WTC11 (cell line): ENCODE measurements around the gene ADAMTSL4. TPM values are rescaled to one million over a fixed set of nuclear protein-coding genes. Genes with fewer than 3 reads are reported as not detected.

ENCODE experiments used
- ATAC-seq: fragments of 200-7000 bp; cut with Tn5 transposase; 2 replicates; pipeline ENCODE4 v1.10.0; 2021; ENCODE audit warnings: mild to moderate bottlenecking, moderate library complexity
- CTCF ChIA-PET: fragments of 300-600 bp; sonication (Branson Sonifier 250); formaldehyde crosslinking; loops from one replicate; lab custom pipeline; 2021; ENCODE audit warnings: antibody characterized with exemption; lab: Charles Lee
- POLR2A ChIA-PET: fragments of 350-600 bp; sonication (Branson Sonifier 250); formaldehyde crosslinking; loops from one replicate; lab custom pipeline; 2021; ENCODE audit warnings: antibody characterized with exemption; lab: Charles Lee
- DNase-seq: peaks from one replicate; pipeline ENCODE4 v3.0.0; 2021; ENCODE audit warnings: low spot score
- H3K27ac Mint-ChIP-seq: 2 replicates; pipeline ENCODE4 v1.8.0; 2021; ENCODE audit warnings: mixed read lengths
- H3K27me3 Mint-ChIP-seq: 2 replicates; pipeline ENCODE4 v1.8.0; 2021; ENCODE audit warnings: low read depth, mild to moderate bottlenecking, moderate library complexity, mixed read lengths
- H3K36me3 Mint-ChIP-seq: 2 replicates; pipeline ENCODE4 v1.8.0; 2021; ENCODE audit warnings: mixed read lengths
- H3K4me1 Mint-ChIP-seq: 2 replicates; pipeline ENCODE4 v1.8.0; 2022; ENCODE audit warnings: mixed read lengths
- H3K4me3 Mint-ChIP-seq: 2 replicates; pipeline ENCODE4 v1.8.0; 2021; ENCODE audit warnings: mild to moderate bottlenecking, moderate library complexity, mixed read lengths
- H3K9me3 Mint-ChIP-seq: 2 replicates; pipeline ENCODE4 v1.8.0; 2021; ENCODE audit warnings: mixed read lengths
- CREB1 ChIP-seq: sonication (generic); formaldehyde crosslinking; IDR thresholded peaks from 2 replicates; pipeline ENCODE4 v1.8.0; 2023; ENCODE audit warnings: mild to moderate bottlenecking, missing genetic modification reagents
- ESRRA ChIP-seq: sonication (generic); formaldehyde crosslinking; IDR thresholded peaks from 2 replicates; pipeline ENCODE4 v1.8.1; 2022; ENCODE audit warnings: mild to moderate bottlenecking, missing genetic modification reagents, borderline replicate concordance
- ETV6 ChIP-seq: sonication (generic); formaldehyde crosslinking; IDR thresholded peaks from 2 replicates; pipeline ENCODE4 v1.8.1; 2022; ENCODE audit warnings: mild to moderate bottlenecking, missing genetic modification reagents
- FOXK1 ChIP-seq: sonication (generic); formaldehyde crosslinking; IDR thresholded peaks from 2 replicates; pipeline ENCODE4 v1.8.0; 2022; ENCODE audit warnings: mild to moderate bottlenecking, moderate library complexity, missing genetic modification reagents
- FOXP1 ChIP-seq: sonication (generic); formaldehyde crosslinking; IDR thresholded peaks from 2 replicates; pipeline ENCODE4 v1.8.0; 2022; ENCODE audit warnings: missing genetic modification reagents, mild to moderate bottlenecking, moderate library complexity, borderline replicate concordance
- GRHL2 ChIP-seq: fragments of 250-450 bp; sonication (Bioruptor Pico); IDR thresholded peaks from 2 replicates; pipeline ENCODE4 v1.8.0; 2022; ENCODE audit warnings: mild to moderate bottlenecking, moderate library complexity; ENCODE audit not compliant: insufficient replicate concordance, severe bottlenecking
- JUN ChIP-seq: sonication (generic); formaldehyde crosslinking; IDR thresholded peaks from 2 replicates; pipeline ENCODE4 v1.8.0; 2023; ENCODE audit warnings: mild to moderate bottlenecking, missing genetic modification reagents
- KAT7 ChIP-seq: sonication (generic); formaldehyde crosslinking; IDR thresholded peaks from 2 replicates; pipeline ENCODE4 v1.8.1; 2023; ENCODE audit warnings: missing genetic modification reagents, mild to moderate bottlenecking, borderline replicate concordance
- MXD4 ChIP-seq: fragments of 250-450 bp; sonication (Bioruptor Pico); IDR thresholded peaks from 2 replicates; pipeline ENCODE4 v1.8.0; 2021; ENCODE audit warnings: mild to moderate bottlenecking, moderate library complexity, borderline replicate concordance
- OVOL2 ChIP-seq: fragments of 250-450 bp; sonication (Bioruptor Pico); IDR thresholded peaks from 2 replicates; pipeline ENCODE4 v1.9.0; 2021; ENCODE audit warnings: mild to moderate bottlenecking, borderline replicate concordance
- SMAD4 ChIP-seq: sonication (generic); formaldehyde crosslinking; IDR thresholded peaks from 2 replicates; pipeline ENCODE4 v1.8.0; 2022; ENCODE audit warnings: mild to moderate bottlenecking, missing genetic modification reagents
- TEAD1 ChIP-seq: sonication (generic); formaldehyde crosslinking; IDR thresholded peaks from 2 replicates; pipeline ENCODE4 v1.8.0; 2022; ENCODE audit warnings: mild to moderate bottlenecking, missing genetic modification reagents
- ZNF121 ChIP-seq: sonication (generic); formaldehyde crosslinking; IDR thresholded peaks from 2 replicates; pipeline ENCODE4 v1.8.0; 2023; ENCODE audit warnings: missing genetic modification reagents
- ZNF219 ChIP-seq: sonication (generic); formaldehyde crosslinking; IDR thresholded peaks from 2 replicates; pipeline ENCODE4 v1.8.0; 2023; ENCODE audit warnings: missing genetic modification reagents, mild to moderate bottlenecking, borderline replicate concordance
- ZNF232 ChIP-seq: sonication (generic); formaldehyde crosslinking; IDR thresholded peaks from 2 replicates; pipeline ENCODE4 v1.8.0; 2022; ENCODE audit warnings: mild to moderate bottlenecking, missing genetic modification reagents
- ZNF317 ChIP-seq: sonication (generic); formaldehyde crosslinking; IDR thresholded peaks from 2 replicates; pipeline ENCODE4 v1.8.1; 2023; ENCODE audit warnings: low read depth, mild to moderate bottlenecking, moderate library complexity, missing genetic modification reagents, borderline replicate concordance
- ZNF416 ChIP-seq: fragments of 250-450 bp; sonication (Bioruptor Pico); IDR thresholded peaks from 2 replicates; pipeline ENCODE4 v1.9.0; 2021; ENCODE audit warnings: mild to moderate bottlenecking, inconsistent platforms
- ZNF671 ChIP-seq: fragments of 250-450 bp; sonication (Bioruptor Pico); IDR thresholded peaks from 2 replicates; pipeline ENCODE4 v1.8.0; 2021; ENCODE audit warnings: mild to moderate bottlenecking
- total RNA-seq: library from RNA; stranded (reverse); gene quantifications from 3 replicates; pipeline ENCODE4 v1.2.3, GENCODE V29; 2021
- TF ChIP-seq, protein P1 (sequence below): sonication (generic); formaldehyde crosslinking; conservative IDR thresholded peaks from 2 replicates; pipeline ENCODE4 v1.8.1; 2022; ENCODE audit warnings: mild to moderate bottlenecking, missing genetic modification reagents
- TF ChIP-seq, protein P2 (sequence below): sonication (generic); formaldehyde crosslinking; IDR thresholded peaks from 2 replicates; pipeline ENCODE4 v1.8.1; 2023; ENCODE audit warnings: mild to moderate bottlenecking, missing genetic modification reagents, moderate library complexity
- TF ChIP-seq, protein P3 (sequence below): sonication (generic); formaldehyde crosslinking; IDR thresholded peaks from 2 replicates; pipeline ENCODE4 v1.8.0; 2022; ENCODE audit warnings: mild to moderate bottlenecking, missing genetic modification reagents
- TF ChIP-seq, protein P4 (sequence below): sonication (generic); formaldehyde crosslinking; IDR thresholded peaks from 2 replicates; pipeline ENCODE4 v1.8.1; 2022; ENCODE audit warnings: missing genetic modification reagents, borderline replicate concordance
- TF ChIP-seq, protein P5 (sequence below): sonication (generic); formaldehyde crosslinking; IDR thresholded peaks from 2 replicates; pipeline ENCODE4 v1.8.0; 2022; ENCODE audit warnings: mild to moderate bottlenecking, missing genetic modification reagents
- TF ChIP-seq, protein P6 (sequence below): sonication (generic); formaldehyde crosslinking; conservative IDR thresholded peaks from 2 replicates; pipeline ENCODE4 v1.8.1; 2023; ENCODE audit warnings: mild to moderate bottlenecking, low read depth, missing genetic modification reagents, moderate library complexity
- TF ChIP-seq, protein P7 (sequence below): sonication (generic); formaldehyde crosslinking; IDR thresholded peaks from 2 replicates; pipeline ENCODE4 v1.8.1; 2022; ENCODE audit warnings: low read depth, mild to moderate bottlenecking, moderate library complexity, missing genetic modification reagents, borderline replicate concordance

The ADAMTSL4 gene
- total RNA-seq, 1 experiment from 2014 or later: 6.6 TPM

DNA sequence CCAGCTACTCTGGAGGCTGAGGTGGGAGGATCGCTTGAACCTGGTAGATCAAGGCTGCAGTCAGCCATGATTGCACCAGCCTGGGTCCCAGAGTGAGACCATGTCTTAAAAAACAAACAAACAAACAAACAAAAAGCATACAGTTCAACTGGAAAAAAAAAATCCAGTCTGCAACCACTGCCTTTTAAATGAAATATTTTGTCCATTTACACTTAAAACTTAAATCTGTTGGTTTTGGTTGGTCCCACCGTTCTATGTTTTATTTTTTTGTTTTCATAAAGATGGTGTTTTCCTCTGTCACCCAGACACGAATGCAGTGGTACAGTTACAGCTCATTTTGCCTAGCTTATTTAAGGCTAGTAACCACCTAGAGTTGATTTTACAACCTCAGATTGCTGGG, 23.9 kb upstream of the ADAMTSL4 start:
- ChIA-PET POLR2A (no interaction called here), CTCF (no interaction called here)
- ATAC-seq: no peak
- Mint-ChIP-seq H3K4me3 (no peak overlapping the region), H3K27ac (no peak overlapping the region), H3K4me1 (no peaks in the 10 kb centered on the region), H3K36me3 (no peaks in the 10 kb centered on the region), H3K9me3 (no peaks in the 10 kb centered on the region), H3K27me3 (no peaks in the 10 kb centered on the region; the same call in 1 of the 2 replicates)
- no peak for DNase-seq
- no peak for TF ChIP-seq ZNF317 (CRISPR knock-in tag)
- TF ChIP-seq, protein P1, sequence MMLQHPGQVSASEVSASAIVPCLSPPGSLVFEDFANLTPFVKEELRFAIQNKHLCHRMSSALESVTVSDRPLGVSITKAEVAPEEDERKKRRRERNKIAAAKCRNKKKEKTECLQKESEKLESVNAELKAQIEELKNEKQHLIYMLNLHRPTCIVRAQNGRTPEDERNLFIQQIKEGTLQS (CRISPR knock-in tag): no peak
- no peak for TF ChIP-seq TEAD1 (CRISPR knock-in tag)
- no peak for TF ChIP-seq MXD4 (CRISPR knock-in tag)
- TF ChIP-seq ESRRA: no peak
- no peak for TF ChIP-seq ZNF121
- TF ChIP-seq, protein P2, sequence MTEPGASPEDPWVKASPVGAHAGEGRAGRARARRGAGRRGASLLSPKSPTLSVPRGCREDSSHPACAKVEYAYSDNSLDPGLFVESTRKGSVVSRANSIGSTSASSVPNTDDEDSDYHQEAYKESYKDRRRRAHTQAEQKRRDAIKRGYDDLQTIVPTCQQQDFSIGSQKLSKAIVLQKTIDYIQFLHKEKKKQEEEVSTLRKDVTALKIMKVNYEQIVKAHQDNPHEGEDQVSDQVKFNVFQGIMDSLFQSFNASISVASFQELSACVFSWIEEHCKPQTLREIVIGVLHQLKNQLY (CRISPR knock-in tag): no peak
- no peak for TF ChIP-seq ETV6 (CRISPR knock-in tag)
- TF ChIP-seq, protein P3, sequence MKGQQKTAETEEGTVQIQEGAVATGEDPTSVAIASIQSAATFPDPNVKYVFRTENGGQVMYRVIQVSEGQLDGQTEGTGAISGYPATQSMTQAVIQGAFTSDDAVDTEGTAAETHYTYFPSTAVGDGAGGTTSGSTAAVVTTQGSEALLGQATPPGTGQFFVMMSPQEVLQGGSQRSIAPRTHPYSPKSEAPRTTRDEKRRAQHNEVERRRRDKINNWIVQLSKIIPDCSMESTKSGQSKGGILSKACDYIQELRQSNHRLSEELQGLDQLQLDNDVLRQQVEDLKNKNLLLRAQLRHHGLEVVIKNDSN: no peak
- TF ChIP-seq ZNF416: no peak

DNA sequence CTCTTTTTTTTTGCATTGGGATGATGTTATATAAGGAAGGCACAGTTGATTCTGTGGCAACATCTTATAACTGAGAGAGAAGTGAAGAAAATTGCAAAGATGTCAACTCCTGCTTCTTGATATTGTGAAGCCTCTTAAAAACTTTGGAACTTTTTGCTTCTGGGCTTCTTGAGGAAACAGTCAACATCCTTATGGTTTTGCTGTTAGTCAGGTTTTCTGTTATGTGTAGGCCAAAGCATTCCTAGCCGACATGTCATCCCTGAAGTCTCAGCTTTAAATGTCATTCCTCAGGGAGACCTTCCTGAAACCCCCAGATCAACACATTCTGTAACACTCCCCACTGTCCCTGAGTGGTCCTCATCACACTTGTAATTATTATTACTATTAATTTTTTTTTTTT, 21.0 kb upstream of the ADAMTSL4 start:
- no peak overlapping the region for H3K4me3 Mint-ChIP-seq
- H3K27me3 Mint-ChIP-seq: no peaks in the 10 kb centered on the region
- ChIA-PET POLR2A (interaction anchor here (0.6 kb wide), 1 partner anchor 294 kb away, joined by 4 read pairs; no protein-coding TSS in a partner anchor), CTCF (interaction anchor here (2.5 to 2.7 kb wide), 2 partner anchors 10 to 12 kb away, joined by 8 to 9 read pairs; partner anchors contain the start of gene FALEC)
- H3K9me3 Mint-ChIP-seq: no peaks in the 10 kb centered on the region
- no peaks in the 10 kb centered on the region for H3K36me3 Mint-ChIP-seq
- no peak for DNase-seq
- no peak for TF ChIP-seq ZNF219 (CRISPR knock-in tag)
- no peak for TF ChIP-seq FOXK1
- no peak for TF ChIP-seq KAT7
- no peak for TF ChIP-seq SMAD4 (CRISPR knock-in tag)
- TF ChIP-seq, protein P4, sequence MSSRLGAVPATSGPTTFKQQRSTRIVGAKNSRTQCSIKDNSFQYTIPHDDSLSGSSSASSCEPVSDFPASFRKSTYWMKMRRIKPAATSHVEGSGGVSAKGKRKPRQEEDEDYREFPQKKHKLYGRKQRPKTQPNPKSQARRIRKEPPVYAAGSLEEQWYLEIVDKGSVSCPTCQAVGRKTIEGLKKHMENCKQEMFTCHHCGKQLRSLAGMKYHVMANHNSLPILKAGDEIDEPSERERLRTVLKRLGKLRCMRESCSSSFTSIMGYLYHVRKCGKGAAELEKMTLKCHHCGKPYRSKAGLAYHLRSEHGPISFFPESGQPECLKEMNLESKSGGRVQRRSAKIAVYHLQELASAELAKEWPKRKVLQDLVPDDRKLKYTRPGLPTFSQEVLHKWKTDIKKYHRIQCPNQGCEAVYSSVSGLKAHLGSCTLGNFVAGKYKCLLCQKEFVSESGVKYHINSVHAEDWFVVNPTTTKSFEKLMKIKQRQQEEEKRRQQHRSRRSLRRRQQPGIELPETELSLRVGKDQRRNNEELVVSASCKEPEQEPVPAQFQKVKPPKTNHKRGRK (CRISPR knock-in tag): no peak
- TF ChIP-seq OVOL2 (CRISPR knock-in tag): no peak
- no peak for TF ChIP-seq ZNF232 (CRISPR knock-in tag)
- no peak for TF ChIP-seq ZNF121
- TF ChIP-seq FOXP1 (CRISPR knock-in tag): no peak
- TF ChIP-seq CREB1 (CRISPR knock-in tag): no peak
- no peak for ATAC-seq
- H3K27ac Mint-ChIP-seq: no peak overlapping the region
- H3K4me1 Mint-ChIP-seq: peaks cover 2% of the 10 kb centered on the region; the same call in 1 of the 2 replicates

DNA sequence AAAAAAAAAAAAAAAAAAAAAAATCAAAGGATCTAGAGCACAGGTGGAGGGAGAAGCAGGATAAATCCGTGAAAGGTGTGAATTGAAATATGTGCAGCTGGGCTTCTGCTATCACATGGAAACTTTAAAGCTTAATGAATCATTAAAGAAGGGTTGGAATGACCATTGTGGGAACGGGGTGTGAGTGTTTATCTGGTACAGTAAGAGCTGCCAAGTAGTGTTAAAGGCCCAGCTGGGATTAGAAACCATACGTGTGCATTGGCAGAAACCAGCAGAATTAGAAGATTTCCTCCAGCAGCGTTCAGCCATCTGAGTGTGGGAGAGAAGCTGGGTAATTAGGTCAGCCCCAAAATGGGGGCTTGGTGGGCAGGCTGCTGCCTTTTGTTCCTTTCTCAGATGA, 20.2 kb upstream of the ADAMTSL4 start:
- Mint-ChIP-seq H3K9me3 (no peaks in the 10 kb centered on the region), H3K4me1 (peaks cover 2% of the 10 kb centered on the region; the same call in 1 of the 2 replicates), H3K27me3 (no peaks in the 10 kb centered on the region), H3K36me3 (no peaks in the 10 kb centered on the region), H3K4me3 (no peak overlapping the region), H3K27ac (no peak overlapping the region)
- ChIA-PET CTCF (interaction anchor here (2.5 to 2.7 kb wide), 2 partner anchors 9 to 13 kb away, joined by 8 to 9 read pairs; partner anchors contain the start of gene FALEC), POLR2A (no interaction called here)
- DNase-seq (no peak), ATAC-seq (no peak)
- TF ChIP-seq, protein P5, sequence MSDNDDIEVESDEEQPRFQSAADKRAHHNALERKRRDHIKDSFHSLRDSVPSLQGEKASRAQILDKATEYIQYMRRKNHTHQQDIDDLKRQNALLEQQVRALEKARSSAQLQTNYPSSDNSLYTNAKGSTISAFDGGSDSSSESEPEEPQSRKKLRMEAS (CRISPR knock-in tag): no peak
- no peak for TF ChIP-seq GRHL2
- TF ChIP-seq, protein P6, sequence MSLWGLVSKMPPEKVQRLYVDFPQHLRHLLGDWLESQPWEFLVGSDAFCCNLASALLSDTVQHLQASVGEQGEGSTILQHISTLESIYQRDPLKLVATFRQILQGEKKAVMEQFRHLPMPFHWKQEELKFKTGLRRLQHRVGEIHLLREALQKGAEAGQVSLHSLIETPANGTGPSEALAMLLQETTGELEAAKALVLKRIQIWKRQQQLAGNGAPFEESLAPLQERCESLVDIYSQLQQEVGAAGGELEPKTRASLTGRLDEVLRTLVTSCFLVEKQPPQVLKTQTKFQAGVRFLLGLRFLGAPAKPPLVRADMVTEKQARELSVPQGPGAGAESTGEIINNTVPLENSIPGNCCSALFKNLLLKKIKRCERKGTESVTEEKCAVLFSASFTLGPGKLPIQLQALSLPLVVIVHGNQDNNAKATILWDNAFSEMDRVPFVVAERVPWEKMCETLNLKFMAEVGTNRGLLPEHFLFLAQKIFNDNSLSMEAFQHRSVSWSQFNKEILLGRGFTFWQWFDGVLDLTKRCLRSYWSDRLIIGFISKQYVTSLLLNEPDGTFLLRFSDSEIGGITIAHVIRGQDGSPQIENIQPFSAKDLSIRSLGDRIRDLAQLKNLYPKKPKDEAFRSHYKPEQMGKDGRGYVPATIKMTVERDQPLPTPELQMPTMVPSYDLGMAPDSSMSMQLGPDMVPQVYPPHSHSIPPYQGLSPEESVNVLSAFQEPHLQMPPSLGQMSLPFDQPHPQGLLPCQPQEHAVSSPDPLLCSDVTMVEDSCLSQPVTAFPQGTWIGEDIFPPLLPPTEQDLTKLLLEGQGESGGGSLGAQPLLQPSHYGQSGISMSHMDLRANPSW (CRISPR knock-in tag): no peak
- TF ChIP-seq JUN (CRISPR knock-in tag): no peak
- TF ChIP-seq KAT7: no peak
- TF ChIP-seq, protein P7, sequence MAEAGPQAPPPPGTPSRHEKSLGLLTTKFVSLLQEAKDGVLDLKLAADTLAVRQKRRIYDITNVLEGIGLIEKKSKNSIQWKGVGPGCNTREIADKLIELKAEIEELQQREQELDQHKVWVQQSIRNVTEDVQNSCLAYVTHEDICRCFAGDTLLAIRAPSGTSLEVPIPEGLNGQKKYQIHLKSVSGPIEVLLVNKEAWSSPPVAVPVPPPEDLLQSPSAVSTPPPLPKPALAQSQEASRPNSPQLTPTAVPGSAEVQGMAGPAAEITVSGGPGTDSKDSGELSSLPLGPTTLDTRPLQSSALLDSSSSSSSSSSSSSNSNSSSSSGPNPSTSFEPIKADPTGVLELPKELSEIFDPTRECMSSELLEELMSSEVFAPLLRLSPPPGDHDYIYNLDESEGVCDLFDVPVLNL (CRISPR knock-in tag): no peak
- TF ChIP-seq ZNF671 (CRISPR knock-in tag): no peak
